Hepatocyte (in vitro differentiated cells): ENCODE results near the gene FGF3. TPM values are rescaled to one million over a fixed set of nuclear protein-coding genes. Genes with fewer than 3 reads are reported as not detected.

Experiments used
- DNase-seq: peaks from one replicate; pipeline ENCODE4 v3.0.0-alpha.2; 2016; ENCODE audit warnings: low spot score
- H2AFZ ChIP-seq: fragments of 200-600 bp; sonication (generic); 2 replicates; pipeline ENCODE4 v1.6.0; 2016; ENCODE audit warnings: antibody characterized with exemption, mild to moderate bottlenecking
- H3K27ac ChIP-seq: fragments of 200-600 bp; sonication (generic); 2 replicates; pipeline ENCODE4 v1.5.1; 2016; ENCODE audit warnings: mild to moderate bottlenecking
- H3K27me3 ChIP-seq: fragments of 200-600 bp; sonication (generic); 2 replicates; pipeline ENCODE4 v1.6.1; 2016
- H3K36me3 ChIP-seq: fragments of 200-600 bp; sonication (generic); replicated peaks from 2 replicates; pipeline ENCODE4 v1.5.1; 2016; ENCODE audit warnings: low read depth; ENCODE audit not compliant: insufficient read depth
- H3K4me1 ChIP-seq: fragments of 200-600 bp; sonication (generic); 2 replicates; pipeline ENCODE4 v1.5.1; 2016; ENCODE audit warnings: mild to moderate bottlenecking, moderate library complexity; ENCODE audit not compliant: insufficient read depth
- H3K4me2 ChIP-seq: fragments of 200-600 bp; sonication (generic); 2 replicates; pipeline ENCODE4 v1.6.0; 2016
- H3K4me3 ChIP-seq: fragments of 200-600 bp; sonication (generic); 2 replicates; pipeline ENCODE4 v1.5.1; 2016; ENCODE audit warnings: mild to moderate bottlenecking
- H3K79me2 ChIP-seq: fragments of 200-600 bp; sonication (generic); 2 replicates; pipeline ENCODE4 v1.6.0; 2017; ENCODE audit warnings: mild to moderate bottlenecking
- H3K9me2 ChIP-seq: fragments of 200-600 bp; sonication (generic); replicated peaks from 2 replicates; pipeline ENCODE4 v1.6.0; 2017; ENCODE audit warnings: mild to moderate bottlenecking; ENCODE audit not compliant: insufficient read depth
- H3K9me3 ChIP-seq: fragments of 200-600 bp; sonication (generic); 2 replicates; pipeline ENCODE4 v1.5.1; 2016; ENCODE audit warnings: low read depth, mild to moderate bottlenecking
- H4K20me1 ChIP-seq: fragments of 200-600 bp; sonication (generic); 2 replicates; pipeline ENCODE4 v1.6.0; 2016; ENCODE audit warnings: mild to moderate bottlenecking; ENCODE audit not compliant: insufficient read depth, poor library complexity, severe bottlenecking
- EZH2 ChIP-seq: fragments of 200-600 bp; sonication (generic); IDR thresholded peaks from 2 replicates; pipeline ENCODE4 v1.6.1; 2016; ENCODE audit warnings: antibody characterized with exemption, mild to moderate bottlenecking, borderline replicate concordance
- EZH2phosphoT487 ChIP-seq: fragments of 200-600 bp; sonication (generic); IDR thresholded peaks from one replicate; pipeline ENCODE4 v1.6.1; 2018; ENCODE audit warnings: antibody characterized with exemption, mild to moderate bottlenecking, low read depth, moderate library complexity; ENCODE audit not compliant: unreplicated experiment, severe bottlenecking
- WGBS: methylation state at CpG from one replicate; pipeline ENCODE4 v1.1.6; 2016; ENCODE audit warnings: low lambda C conversion rate; ENCODE audit errors: missing lambda C conversion rate; 5-methylcytosine and 5-hydroxymethylcytosine counted together
- polyA plus RNA-seq: library from polyadenylated mRNA; unstranded; fragments of >200 nt; fragmentation: Nextera tagmentation; extraction: Ambion mirVana; gene quantifications from 2 replicates; pipeline ENCODE4 v1.2.1, GENCODE V29; 2016
- total RNA-seq: library from RNA; depleted of rRNA; stranded (reverse); fragments of >200 nt; gene quantifications from 2 replicates; pipeline ENCODE4 v1.2.3, GENCODE V29; 2014
- TF ChIP-seq, protein P1 (sequence below): fragments of 200-600 bp; sonication (generic); IDR thresholded peaks from 2 replicates; pipeline ENCODE4 v1.5.1; 2016; ENCODE audit warnings: antibody characterized with exemption, mild to moderate bottlenecking; ENCODE audit not compliant: poor library complexity

The FGF3 gene
- total and polyA plus RNA-seq, 2 experiments from 2014 or later = not detected

DNA sequence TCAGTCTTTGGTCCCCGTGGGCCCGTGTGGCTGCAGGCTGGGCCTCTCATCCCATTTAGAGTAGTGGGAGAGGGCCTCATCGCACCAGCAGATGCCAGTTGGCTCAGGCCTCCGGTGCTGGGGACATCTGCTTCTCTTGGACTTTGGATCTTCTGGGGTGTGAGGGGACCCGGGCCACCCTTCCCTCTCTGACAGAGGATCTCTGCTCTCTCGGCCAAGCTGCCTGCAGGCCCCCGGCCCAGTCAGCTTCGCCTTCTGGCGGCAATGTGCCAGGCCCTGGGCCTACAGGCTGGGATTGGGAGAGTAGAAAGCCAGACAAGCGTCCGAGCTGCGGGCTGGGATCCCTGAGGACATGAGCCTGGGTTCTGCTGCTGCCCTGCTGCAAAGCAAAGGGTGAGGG lies 15.0 kb upstream of the FGF3 start:
- Histone ChIP-seq H3K9me3 (no peaks in the 10 kb centered on the region), H3K4me1 (no peaks in the 10 kb centered on the region), H3K79me2 (no peaks in the 10 kb centered on the region), H3K4me2 (no peak overlapping the region), H3K4me3 (no peak overlapping the region), H3K27ac (no peak overlapping the region), H2AFZ (no peak overlapping the region), H3K9me2 (no peaks in the 10 kb centered on the region), H4K20me1 (no peaks in the 10 kb centered on the region), H3K36me3 (no peaks in the 10 kb centered on the region), H3K27me3 (no peaks in the 10 kb centered on the region)
- 90% methylated on average over 12 of the region's 12 CpGs for WGBS
- TF ChIP-seq, protein P1, sequence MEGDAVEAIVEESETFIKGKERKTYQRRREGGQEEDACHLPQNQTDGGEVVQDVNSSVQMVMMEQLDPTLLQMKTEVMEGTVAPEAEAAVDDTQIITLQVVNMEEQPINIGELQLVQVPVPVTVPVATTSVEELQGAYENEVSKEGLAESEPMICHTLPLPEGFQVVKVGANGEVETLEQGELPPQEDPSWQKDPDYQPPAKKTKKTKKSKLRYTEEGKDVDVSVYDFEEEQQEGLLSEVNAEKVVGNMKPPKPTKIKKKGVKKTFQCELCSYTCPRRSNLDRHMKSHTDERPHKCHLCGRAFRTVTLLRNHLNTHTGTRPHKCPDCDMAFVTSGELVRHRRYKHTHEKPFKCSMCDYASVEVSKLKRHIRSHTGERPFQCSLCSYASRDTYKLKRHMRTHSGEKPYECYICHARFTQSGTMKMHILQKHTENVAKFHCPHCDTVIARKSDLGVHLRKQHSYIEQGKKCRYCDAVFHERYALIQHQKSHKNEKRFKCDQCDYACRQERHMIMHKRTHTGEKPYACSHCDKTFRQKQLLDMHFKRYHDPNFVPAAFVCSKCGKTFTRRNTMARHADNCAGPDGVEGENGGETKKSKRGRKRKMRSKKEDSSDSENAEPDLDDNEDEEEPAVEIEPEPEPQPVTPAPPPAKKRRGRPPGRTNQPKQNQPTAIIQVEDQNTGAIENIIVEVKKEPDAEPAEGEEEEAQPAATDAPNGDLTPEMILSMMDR = no peak
- TF ChIP-seq EZH2 = no peak
- TF ChIP-seq EZH2phosphoT487 = no peak
- DNase-seq = no peak

DNA sequence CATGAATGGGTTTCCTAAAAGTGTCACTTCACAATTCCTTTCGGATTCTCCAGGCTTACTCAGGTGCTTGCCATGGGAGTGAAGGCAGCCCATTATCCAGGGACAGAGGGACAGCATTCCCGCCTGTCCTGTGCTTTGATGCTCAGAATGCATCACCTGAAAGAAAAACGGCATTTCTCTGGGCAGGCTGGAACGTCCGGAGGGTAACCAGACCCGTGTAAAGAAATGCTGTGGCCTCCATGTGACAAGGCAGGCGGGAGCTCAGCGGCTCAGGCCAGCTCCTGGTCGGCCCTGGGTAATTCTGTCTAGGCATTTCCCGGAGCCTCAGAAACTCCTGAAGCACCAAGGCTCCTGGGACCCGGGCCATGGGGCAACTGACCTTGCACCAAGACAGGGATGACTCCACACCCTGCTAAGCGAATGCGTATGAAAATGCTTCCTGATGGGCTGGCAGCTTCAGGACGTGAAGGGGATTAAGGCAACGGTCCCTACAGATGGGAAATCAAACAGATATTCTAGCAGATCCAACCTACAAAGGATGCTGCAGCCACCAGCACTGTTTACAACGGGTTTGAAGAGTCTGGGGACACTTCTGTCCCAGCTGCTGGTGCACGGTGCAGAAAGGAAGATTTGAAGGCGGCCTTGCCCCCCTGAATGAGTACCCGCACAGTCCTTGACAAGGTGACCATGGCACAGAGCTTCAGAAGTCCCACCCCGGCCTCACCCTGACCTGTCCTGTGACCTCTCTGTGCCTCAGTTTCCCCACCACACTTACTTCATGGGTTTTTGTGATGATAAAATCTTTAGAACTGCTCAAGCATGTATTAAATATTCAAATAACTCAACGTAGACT lies 13.6 kb upstream of the FGF3 start:
- Histone ChIP-seq H3K9me2 (no peaks in the 10 kb centered on the region), H3K4me2 (no peak overlapping the region), H3K4me3 (no peak overlapping the region), H3K79me2 (no peaks in the 10 kb centered on the region), H4K20me1 (no peaks in the 10 kb centered on the region), H3K9me3 (no peaks in the 10 kb centered on the region), H3K36me3 (no peaks in the 10 kb centered on the region), H2AFZ (no peak overlapping the region), H3K4me1 (no peaks in the 10 kb centered on the region), H3K27ac (no peak overlapping the region), H3K27me3 (no peaks in the 10 kb centered on the region)
- 49% methylated on average over 21 of the region's 21 CpGs for WGBS
- no peak for TF ChIP-seq EZH2
- TF ChIP-seq, protein P1 = no peak
- no peak for TF ChIP-seq EZH2phosphoT487
- DNase-seq = no peak

DNA sequence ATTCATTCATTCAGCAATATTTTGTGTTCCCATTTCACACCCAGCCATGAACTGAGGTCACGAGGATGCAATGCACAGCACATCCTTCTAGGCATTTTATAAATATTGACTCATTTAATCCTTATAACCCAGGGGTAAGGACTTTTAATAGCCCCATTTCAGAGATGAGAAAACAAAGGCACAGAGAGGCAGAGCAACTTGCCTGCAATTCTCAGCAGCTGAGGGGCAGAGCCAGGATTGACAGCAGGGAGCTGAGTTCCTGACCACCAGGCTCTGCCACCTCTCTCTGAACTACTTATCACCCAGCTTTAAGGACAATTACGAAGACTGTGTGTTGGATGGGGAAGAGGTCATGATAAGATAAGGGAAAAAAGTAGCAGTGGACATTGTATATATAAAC lies 12.8 kb upstream of the FGF3 start:
- no peak for DNase-seq
- Histone ChIP-seq H4K20me1 (no peaks in the 10 kb centered on the region), H3K27me3 (no peaks in the 10 kb centered on the region), H3K4me2 (no peak overlapping the region), H3K36me3 (no peaks in the 10 kb centered on the region), H3K9me3 (no peaks in the 10 kb centered on the region), H3K9me2 (no peaks in the 10 kb centered on the region), H2AFZ (no peak overlapping the region), H3K4me3 (no peak overlapping the region), H3K79me2 (no peaks in the 10 kb centered on the region), H3K27ac (no peak overlapping the region), H3K4me1 (no peaks in the 10 kb centered on the region)
- WGBS = 74% methylated on average over 2 of the region's 2 CpGs
- TF ChIP-seq EZH2phosphoT487 (no peak), EZH2 (no peak)
- TF ChIP-seq, protein P1 = no peak
